GM19351 (cell line): Measurements from ENCODE around the gene AKIRIN1.
"Not testable (repeated sequence)": the region's sequence is repeated elsewhere in the genome, so short reads cannot be mapped to it uniquely, and the experiment has no call there.

Source experiments
- ATAC-seq: cut with Tn5 transposase; IDR thresholded peaks from one replicate; pipeline ENCODE4 v1.9.1; 2021; ENCODE audit warnings: mild to moderate bottlenecking, moderate library complexity; ENCODE audit not compliant: unreplicated experiment

AKIRIN1 gene

DNA sequence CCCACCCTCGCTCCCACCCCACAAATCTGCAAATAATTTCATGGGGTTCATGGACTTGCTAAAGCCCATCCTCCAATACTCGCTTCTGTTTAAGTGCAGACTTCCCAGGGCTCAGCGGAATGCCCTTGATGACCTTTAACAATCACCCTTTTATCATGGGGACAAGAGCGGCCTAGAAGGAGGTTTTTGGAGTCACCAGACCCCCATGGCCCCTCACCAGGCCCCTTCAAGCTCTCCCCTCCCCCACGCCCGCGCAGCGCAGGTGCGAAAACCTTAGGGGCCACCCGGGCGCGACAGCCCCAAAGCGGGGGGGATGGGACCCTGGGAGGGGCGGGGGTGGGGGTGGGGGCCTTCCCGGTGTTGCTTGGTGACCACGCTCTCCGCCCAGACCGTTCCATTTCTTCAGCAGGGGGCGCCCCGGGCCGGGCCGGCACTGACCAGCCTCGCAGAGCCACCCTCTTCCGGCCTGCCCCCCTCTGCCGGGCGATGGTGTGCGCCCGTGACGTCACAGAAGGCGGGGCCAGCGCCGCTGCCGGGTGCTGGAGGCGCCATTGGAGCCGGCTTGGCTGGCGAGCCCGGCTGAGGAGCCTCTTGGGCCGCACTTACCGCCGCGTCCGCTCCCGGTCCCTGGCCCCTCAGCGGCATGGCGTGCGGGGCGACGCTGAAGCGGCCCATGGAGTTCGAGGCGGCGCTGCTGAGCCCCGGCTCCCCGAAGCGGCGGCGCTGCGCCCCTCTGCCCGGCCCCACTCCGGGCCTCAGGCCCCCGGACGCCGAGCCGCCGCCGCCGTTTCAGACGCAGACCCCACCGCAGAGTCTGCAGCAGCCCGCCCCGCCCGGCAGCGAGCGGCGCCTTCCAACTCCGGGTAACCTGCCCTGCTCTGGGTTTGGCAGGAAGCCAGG is at the start of gene AKIRIN1:
TSS of gene AKIRIN1 (plus strand) at position 539 of the 900 bp plus-strand sequence. CDS start at position 644, 105 bp downstream.
- peak; percentile 91 for ATAC-seq

- no peak for ATAC-seq
These were observed 49.5 kb upstream of the AKIRIN1 start, which contains the start of gene RHBDL2 for GRCh38 chr1:38941527-38942019. Gene RHBDL2, minus strand, starts transcription at chr1:38941830. Its CDS starts 22,618 bp downstream, at chr1:38919212.

- no peak for ATAC-seq
These were observed 48.2 kb upstream of the AKIRIN1 start for GRCh38 chr1:38942664-38943428.

GRCh38 chr1:38944547-38944946 is 46.5 kb upstream of the AKIRIN1 start:
- no peak for ATAC-seq

- no peak for ATAC-seq
These were observed 40.5 kb upstream of the AKIRIN1 start for GRCh38 chr1:38950553-38950952.

DNA sequence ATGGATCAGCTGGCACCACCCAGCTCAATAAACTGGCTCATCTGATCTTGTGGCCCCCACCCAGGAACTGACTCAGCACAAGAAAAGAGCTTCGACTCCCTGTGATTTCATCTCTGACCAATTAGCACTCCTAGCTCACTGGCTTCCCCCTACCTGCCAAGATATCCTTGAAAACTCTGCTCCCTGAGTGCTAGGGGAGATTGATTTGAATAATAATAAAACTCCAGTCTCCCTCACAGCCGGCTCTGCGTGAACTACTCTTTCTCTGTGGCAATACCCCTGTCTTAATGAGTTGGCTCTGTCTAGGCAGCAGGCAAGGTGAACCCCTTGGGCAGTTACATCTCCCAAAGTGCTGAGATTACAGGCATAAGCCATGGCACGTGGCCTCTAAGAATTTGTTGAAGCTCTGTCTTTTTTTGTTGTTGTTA is 37.6 kb upstream of the AKIRIN1 start:
- ATAC-seq = no peak

DNA sequence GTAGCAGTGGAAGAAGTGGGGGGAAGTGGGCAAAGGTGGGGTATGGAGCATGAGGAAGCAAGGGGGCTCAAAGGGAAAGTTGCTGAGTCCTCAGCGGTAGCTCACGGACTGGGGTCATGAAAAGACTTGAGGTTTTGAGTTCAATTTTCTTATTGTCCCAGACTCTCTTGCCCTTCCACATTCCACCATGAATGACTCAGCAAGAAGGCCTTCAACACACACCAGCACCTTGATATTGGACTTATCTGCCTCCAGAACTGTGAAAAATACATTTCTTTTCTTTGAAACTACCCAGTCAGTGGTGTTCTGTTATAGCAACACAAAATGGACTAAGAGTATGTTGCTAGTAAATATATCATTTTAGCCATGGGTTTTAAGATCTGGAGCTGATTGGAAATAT is 32.1 kb upstream of the AKIRIN1 start:
- no peak for ATAC-seq

DNA sequence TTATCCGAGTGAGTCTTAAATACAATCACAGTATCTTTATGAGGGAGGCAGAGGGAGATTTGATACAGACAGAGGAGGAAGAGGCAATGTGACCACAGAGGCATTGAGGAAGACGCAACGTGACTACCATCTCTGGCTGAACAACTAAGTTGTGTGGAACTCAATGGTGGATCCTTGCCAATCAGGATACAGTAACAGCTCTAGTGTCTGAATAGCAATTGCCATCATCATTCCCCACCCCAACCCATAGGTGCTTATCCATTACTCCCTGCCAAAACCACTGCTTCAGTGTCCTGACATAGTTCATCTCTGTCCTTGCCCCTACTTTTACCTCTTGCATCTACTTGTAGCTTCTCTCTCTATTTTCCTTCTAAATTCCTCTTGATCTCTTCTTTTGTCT is 29.0 kb upstream of the AKIRIN1 start:
- no peak for ATAC-seq

DNA sequence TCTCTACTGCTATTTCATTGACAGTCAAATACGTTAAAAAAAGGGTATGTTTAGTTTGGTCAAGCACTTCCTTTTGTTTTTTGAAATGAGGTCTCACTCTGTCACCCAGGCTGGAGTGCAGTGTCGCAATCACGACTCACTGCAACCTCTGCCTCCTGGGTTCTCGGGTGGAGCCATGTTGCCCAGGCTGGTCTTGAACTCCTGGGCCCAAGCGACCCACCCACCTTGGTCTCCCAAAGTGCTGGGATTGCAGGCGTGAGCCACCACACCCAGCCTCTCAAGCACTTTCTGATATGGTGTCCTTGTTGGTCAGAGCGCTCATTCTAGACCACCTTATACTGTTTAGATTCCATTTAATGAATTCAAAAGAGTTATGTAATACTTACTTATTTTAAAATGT is 28.5 kb upstream of the AKIRIN1 start:
- ATAC-seq = no peak

DNA sequence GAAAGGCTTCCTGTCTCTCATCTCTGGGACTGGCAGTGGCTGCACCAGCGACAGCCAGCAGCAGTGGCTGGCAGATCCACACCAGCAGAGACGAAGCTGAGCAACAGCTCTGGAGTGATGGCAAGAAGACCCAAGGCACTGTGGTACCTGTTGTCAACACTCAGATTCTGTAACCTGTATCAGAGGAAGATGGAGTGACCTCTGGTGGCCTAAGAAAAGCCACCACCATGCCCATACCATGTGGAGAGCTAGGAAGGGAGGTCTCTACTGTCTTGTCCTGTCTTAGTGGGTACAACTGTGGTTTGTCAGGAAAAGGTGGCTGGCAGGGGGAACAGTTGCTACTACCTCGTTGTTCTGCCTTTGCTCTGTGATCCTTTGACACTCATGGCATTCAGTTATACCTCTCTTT is 26.9 kb upstream of the AKIRIN1 start:
- ATAC-seq = no peak

DNA sequence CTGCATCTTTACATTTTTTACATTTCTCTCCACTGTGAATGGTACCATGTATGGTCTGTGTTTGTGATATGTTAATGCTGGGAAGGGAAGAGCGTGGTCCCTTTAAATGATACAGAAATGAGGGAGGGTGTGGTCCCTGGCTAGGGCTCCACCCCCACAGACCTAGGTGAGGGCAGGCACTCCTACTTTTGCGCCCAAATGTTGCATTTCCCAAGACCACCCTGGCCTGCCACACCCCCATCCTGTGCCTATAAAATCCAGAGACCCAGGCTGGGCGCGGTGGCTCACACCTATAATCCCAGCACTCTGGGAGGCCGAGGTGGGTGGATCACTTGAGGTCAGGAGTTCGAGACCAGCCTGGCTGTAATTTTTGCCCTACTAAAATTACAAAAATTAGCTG is 17.9 kb upstream of the AKIRIN1 start:
- not testable (repeated sequence) for ATAC-seq

GRCh38 chr1:38973659-38974437 is 17.2 kb upstream of the AKIRIN1 start:
- ATAC-seq = no peak

DNA sequence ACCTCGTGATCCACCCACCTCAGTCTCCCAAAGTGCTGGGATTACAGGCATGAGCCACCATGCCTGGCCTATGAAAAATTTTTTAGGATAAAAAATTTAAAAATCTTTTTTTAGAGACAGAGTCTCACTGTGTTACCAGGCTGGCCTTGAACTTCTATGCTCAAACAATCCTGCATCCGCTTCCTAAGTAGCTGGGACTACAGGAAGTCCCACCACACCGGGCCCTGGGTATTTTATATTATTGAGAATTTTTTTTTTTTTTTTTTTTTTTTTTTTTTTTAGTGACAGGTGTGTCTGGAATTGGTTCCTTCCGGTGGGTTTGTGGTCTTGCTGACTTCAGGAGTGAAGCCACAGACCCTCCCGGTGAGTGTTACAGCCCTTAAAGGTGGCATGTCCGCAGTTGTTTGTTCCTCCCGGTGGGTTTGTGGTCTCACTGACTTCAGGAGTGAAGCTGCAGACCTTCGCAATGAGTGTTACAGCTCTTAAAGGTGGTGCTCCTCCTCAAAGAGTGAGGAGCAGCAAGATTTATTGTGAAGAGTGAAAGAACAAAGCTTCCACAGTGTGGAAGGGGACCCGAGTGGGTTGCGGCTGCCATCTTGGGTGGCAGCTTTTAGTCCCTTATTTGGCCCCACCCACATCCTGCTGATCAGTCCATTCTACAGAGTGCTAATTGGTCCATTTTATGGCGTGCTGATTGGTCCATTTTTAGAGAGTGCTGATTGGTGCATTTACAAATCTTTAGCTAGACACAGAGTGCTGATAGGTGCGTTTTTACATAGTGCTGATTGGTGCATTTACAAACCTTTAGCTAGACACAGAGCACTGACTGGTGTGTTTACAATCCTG is 13.5 kb upstream of the AKIRIN1 start:
- not testable (repeated sequence) for ATAC-seq

GRCh38 chr1:38978245-38978542 is 12.9 kb upstream of the AKIRIN1 start:
- not testable (repeated sequence) for ATAC-seq

DNA sequence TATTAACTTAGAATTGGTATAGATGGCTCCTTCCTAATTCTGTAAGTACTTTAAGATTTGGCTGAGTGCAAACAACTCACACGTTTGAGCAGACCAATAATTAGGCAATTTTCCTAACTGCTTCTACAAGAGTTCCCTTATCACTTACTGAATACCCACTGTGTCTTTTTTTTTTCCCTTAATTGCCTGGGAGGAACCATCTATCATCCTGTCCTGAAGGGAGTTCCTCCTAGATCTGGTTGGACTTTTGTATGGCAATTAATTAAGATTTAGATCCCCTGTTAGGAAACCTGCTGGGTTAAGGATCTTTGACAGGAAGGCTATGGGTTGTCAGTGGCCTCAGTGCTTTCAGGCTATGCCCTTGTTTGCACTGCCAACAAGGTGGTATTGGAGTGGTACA is 11.7 kb upstream of the AKIRIN1 start:
- not testable (repeated sequence) for ATAC-seq

GRCh38 chr1:38989979-38990378 is 1.1 kb upstream of the AKIRIN1 start:
- no peak for ATAC-seq

DNA sequence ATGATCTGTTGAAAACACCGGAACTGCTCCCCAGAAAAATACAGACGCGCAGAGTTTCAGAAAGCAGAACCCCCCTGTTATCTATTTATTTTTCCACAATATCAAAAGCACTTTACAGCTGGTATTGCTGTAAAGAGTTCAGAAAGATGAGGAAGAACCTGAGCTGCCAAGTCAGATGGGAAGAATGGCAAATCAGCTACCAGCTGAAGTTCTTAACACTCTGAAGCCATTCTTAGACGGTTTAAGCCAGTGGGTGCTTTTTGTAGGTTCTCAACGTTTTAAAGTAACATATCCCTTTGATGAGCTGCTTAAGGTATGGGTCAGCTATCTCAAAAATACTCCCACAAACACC is 714 bp upstream of the AKIRIN1 start:
- no peak for ATAC-seq

- no peak for ATAC-seq
These were observed 749 bp downstream of the AKIRIN1 start for GRCh38 chr1:38991638-38992411.

GRCh38 chr1:38992412-38993111 is 1.5 kb downstream of the AKIRIN1 start:
- no peak for ATAC-seq
